Placental pericyte (primary cell): ENCODE measurements around the gene CAMSAP3. TPM values are rescaled to one million over a fixed set of nuclear protein-coding genes. Genes with fewer than 3 reads are reported as not detected.

Source experiments
- small RNA-seq: library from RNA; depleted of rRNA; stranded (forward); fragments of <200 nt; gene quantifications from one replicate; pipeline ENCODE3, GENCODE V24; 2012; ENCODE audit warnings: low replicate concordance
- total RNA-seq: library from RNA; depleted of rRNA; stranded (reverse); fragments of >200 nt; gene quantifications from 2 replicates; pipeline ENCODE4 v1.2.3, GENCODE V29; 2012

Gene CAMSAP3, protein sequence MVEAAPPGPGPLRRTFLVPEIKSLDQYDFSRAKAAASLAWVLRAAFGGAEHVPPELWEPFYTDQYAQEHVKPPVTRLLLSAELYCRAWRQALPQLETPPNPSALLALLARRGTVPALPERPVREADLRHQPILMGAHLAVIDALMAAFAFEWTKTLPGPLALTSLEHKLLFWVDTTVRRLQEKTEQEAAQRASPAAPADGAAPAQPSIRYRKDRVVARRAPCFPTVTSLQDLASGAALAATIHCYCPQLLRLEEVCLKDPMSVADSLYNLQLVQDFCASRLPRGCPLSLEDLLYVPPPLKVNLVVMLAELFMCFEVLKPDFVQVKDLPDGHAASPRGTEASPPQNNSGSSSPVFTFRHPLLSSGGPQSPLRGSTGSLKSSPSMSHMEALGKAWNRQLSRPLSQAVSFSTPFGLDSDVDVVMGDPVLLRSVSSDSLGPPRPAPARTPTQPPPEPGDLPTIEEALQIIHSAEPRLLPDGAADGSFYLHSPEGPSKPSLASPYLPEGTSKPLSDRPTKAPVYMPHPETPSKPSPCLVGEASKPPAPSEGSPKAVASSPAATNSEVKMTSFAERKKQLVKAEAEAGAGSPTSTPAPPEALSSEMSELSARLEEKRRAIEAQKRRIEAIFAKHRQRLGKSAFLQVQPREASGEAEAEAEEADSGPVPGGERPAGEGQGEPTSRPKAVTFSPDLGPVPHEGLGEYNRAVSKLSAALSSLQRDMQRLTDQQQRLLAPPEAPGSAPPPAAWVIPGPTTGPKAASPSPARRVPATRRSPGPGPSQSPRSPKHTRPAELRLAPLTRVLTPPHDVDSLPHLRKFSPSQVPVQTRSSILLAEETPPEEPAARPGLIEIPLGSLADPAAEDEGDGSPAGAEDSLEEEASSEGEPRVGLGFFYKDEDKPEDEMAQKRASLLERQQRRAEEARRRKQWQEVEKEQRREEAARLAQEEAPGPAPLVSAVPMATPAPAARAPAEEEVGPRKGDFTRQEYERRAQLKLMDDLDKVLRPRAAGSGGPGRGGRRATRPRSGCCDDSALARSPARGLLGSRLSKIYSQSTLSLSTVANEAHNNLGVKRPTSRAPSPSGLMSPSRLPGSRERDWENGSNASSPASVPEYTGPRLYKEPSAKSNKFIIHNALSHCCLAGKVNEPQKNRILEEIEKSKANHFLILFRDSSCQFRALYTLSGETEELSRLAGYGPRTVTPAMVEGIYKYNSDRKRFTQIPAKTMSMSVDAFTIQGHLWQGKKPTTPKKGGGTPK
- not detected in 2 replicates for total RNA-seq

DNA sequence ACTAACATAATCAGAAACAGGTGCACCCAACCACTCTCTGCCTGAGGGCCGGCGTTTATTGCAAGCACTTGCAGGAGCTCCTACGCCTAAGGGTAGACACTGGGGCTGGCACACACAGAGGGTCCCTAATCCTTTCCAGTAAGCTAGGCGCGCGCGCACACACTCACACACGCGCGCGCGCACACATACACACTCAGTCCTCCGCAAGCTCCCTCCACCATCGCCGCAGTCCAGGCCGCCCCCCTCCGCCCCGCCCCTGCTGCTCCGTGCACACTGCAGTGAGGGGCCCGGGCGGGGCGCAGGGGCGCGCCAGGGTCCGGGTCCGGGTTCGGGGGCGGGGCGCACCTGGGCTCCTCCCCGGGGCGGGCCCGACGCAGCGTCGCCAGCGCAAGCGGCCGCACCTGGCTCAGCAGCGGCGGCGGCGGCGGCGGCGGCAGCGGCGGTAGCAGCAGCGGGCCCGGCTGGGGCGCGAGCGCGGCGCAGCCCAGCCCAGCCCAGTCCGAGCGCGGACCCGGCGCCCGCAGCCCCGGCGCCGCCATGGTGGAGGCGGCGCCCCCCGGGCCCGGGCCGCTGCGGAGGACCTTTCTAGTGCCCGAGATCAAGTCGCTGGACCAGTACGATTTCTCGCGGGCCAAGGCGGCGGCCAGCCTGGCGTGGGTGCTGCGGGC is at the start of gene CAMSAP3:
CAMSAP3 (plus strand) TSS at position 398 of the 668 bp plus-strand sequence; CDS start at position 538, 140 bp downstream.

DNA sequence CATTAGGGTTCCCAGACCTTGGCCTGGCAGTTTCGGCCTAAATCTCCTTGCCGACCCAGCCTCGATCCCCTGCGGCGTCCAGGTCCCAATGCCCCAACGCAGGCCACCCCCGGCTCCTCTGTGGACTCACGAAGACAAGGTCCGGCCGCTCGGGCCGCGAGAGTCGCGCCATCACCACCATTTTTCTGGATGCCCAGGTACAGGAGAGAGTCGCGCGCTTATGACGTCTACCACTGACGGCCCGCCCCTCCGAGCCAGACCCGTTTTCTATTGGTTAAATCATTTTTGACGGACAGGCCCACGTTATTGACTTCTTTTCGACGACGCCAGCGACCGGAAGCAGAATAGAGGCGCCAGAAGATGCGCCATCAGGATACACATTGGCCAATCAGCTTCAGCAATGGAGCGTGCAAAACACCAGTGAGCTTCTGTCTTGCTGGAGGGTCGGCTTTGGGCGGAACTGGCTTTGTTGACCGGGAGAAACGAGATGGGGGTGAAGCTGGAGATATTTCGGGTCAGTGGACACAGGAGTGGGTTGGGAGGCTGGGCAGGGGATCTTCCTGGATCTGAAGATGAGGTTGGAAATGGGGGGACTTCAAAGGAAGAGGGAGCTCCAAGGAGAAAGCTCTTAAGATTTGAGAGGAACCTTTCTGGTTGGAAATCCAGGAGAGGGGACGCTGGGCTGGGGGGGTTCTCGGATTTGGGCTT is 33.8 kb downstream of the CAMSAP3 start, which contains the start of the genes PET100 and XAB2:
PET100 (plus strand) TSS at position 447 of the 708 bp plus-strand sequence; CDS start at position 488, 41 bp downstream.
XAB2 (minus strand) TSS at position 199 of the 708 bp plus-strand sequence; CDS start at position 181, 18 bp downstream.

DNA sequence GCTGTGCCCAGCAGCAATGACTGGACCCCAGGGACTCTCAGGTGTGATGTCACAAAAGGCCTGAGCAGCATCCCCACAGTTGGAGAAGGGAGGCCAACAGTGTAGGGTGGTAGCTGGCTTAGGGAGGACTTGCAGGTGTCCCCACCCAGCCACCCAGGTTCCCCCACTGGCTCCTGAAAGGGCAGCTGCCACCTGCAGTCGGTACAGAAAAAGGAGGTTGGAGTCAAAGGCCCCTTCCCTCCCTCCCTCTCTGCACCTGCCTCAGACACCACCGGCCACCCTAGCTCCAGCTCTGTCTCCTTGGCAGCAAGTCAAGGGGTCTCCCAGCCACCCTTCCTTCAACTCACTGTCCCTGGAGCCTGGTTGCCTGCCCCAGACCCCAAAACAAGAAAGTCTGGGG is 38.0 kb downstream of the CAMSAP3 start, which contains the start of gene PCP2:
PCP2 (minus strand) TSS at position 22 of the 400 bp plus-strand sequence. CDS start 262 bp downstream, outside the sequence.

DNA sequence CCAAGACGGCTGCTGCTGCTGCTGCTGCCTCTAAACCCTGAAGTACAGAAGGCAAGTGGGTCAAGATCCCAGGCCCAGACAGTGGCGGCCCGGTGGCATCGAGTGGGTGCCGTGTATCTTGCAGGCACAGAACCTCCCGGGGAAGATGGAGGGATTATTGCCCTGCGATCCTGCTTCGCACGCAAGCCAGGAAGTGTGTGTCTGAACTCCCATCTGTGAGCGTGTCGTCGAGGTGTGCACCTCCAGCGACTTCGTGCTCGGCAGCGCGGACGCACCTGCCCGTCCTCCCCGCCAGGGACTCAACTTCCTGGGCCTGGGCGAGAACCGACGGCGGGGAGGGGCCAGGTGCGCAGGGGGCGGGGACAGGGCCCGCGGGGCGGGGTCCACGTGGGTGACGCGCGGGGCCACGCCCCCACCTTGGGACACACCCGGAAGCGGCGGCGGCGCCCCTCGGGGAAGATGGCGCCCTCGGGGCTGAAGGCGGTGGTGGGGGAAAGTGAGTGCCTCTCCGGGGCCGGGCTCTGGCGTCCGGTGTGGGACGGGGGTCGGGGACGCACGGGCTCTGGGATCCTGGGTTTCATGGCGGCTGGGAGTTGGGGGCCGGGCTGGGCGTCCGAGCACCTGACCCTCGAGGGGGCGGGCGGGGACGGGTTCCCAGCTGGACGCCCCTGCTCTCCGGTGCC is 41.2 kb downstream of the CAMSAP3 start, which contains the start of gene STXBP2:
STXBP2 (plus strand) TSS at position 420 of the 683 bp plus-strand sequence; CDS start at position 460, 40 bp downstream.

Small RNA genes within 50 kb of the gene (small RNA-seq; reads per million reads assigned to genes)
- gene MIR6792: not detected

Other genes starting within 250 kb of the CAMSAP3 start
- 48.6 and 66.3 TPM in 2 replicates for gene ARHGEF18, start 246.9 kb upstream of the CAMSAP3 start, total RNA-seq
- 0.57 and 4.2 TPM in 2 replicates for gene PEX11G, start 106.8 kb upstream of the CAMSAP3 start, total RNA-seq
- 19.0 and 36.5 TPM in 2 replicates for gene ZNF358, start 79.8 kb upstream of the CAMSAP3 start, total RNA-seq
- gene MCOLN1, start 73.2 kb upstream of the CAMSAP3 start, total RNA-seq: 9.4 and 17.1 TPM in 2 replicates
- 80.8 and 115 TPM in 2 replicates for gene PNPLA6, start 60.1 kb upstream of the CAMSAP3 start, total RNA-seq
- gene XAB2, start 33.7 kb downstream of the CAMSAP3 start, total RNA-seq: 44.6 and 47.8 TPM in 2 replicates
- gene PET100, start 33.9 kb downstream of the CAMSAP3 start, total RNA-seq: 3.5 and 4.7 TPM in 2 replicates
- gene PCP2, start 37.9 kb downstream of the CAMSAP3 start, total RNA-seq: not detected in 2 replicates
- gene STXBP2, start 41.2 kb downstream of the CAMSAP3 start, total RNA-seq: 15.7 and 60.4 TPM in 2 replicates
- gene RETN, start 73.2 kb downstream of the CAMSAP3 start, total RNA-seq: not detected in 2 replicates
- not detected in 2 replicates for gene MCEMP1, start 81.2 kb downstream of the CAMSAP3 start, total RNA-seq
- gene TRAPPC5, start 85.0 kb downstream of the CAMSAP3 start, total RNA-seq: 37.9 and 42.7 TPM in 2 replicates
- not detected in 2 replicates for gene FCER2, start 106.3 kb downstream of the CAMSAP3 start, total RNA-seq
- not detected in 2 replicates for gene CLEC4G, start 136.2 kb downstream of the CAMSAP3 start, total RNA-seq
- gene CD209, start 151.7 kb downstream of the CAMSAP3 start, total RNA-seq: 0.14 TPM in 1 of 2 replicates, not detected in the other
- gene CLEC4M, start 167.4 kb downstream of the CAMSAP3 start, total RNA-seq: not detected in 2 replicates
- 27.8 and 39.2 TPM in 2 replicates for gene EVI5L, start 234.4 kb downstream of the CAMSAP3 start, total RNA-seq